Subcutaneous adipose tissue (tissue), 4 donors: ENCODE measurements around the gene CYP4A22. TPM values are rescaled to one million over a fixed set of nuclear protein-coding genes. Genes with fewer than 3 reads are reported as not detected.

Source experiments
- total RNA-seq, 4 donors: library from RNA; depleted of rRNA; stranded (reverse); fragments of >200 nt; gene quantifications; one replicate each; pipeline ENCODE4 v1.1.0, GENCODE V29; 2016
- TF ChIP-seq, protein P1 (sequence below): fragments of 450-650 bp; IDR thresholded peaks from one replicate; pipeline ENCODE4 v1.5.1; 2016; ENCODE audit warnings: low read depth, mild to moderate bottlenecking, control low read depth, antibody characterized with exemption, moderate library complexity

Gene CYP4A22
- total RNA-seq, 4 donors from 2014 or later = 0.82 to 1.7 (median 1.1) TPM

DNA sequence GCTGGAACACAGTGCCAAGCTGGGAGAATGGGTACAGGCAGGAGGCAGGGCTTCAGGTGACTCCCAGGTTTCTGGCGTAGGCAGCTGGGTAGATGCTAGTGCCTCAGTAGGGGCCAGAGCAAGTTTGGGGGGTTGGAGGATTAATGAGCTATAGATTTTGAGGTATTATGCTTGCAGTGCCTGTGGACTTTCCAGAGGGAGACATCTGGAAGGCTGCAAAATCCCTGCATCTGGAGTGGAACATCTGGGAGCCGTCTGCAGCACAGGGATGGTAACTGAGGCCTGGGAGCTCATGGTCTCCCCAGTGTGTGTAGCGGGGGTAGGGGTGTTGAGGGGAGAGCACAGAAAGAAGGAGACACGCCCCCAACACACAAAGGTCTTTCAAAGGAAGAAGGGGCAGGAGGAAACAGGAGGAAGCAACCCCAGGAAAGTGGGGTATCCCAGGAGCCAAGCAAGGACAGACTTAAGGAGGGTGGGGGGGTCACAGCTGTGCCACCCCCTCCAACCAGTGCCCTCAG is 54.8 kb downstream of the CYP4A22 start:
- TF ChIP-seq, protein P1, sequence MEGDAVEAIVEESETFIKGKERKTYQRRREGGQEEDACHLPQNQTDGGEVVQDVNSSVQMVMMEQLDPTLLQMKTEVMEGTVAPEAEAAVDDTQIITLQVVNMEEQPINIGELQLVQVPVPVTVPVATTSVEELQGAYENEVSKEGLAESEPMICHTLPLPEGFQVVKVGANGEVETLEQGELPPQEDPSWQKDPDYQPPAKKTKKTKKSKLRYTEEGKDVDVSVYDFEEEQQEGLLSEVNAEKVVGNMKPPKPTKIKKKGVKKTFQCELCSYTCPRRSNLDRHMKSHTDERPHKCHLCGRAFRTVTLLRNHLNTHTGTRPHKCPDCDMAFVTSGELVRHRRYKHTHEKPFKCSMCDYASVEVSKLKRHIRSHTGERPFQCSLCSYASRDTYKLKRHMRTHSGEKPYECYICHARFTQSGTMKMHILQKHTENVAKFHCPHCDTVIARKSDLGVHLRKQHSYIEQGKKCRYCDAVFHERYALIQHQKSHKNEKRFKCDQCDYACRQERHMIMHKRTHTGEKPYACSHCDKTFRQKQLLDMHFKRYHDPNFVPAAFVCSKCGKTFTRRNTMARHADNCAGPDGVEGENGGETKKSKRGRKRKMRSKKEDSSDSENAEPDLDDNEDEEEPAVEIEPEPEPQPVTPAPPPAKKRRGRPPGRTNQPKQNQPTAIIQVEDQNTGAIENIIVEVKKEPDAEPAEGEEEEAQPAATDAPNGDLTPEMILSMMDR = no peak

DNA sequence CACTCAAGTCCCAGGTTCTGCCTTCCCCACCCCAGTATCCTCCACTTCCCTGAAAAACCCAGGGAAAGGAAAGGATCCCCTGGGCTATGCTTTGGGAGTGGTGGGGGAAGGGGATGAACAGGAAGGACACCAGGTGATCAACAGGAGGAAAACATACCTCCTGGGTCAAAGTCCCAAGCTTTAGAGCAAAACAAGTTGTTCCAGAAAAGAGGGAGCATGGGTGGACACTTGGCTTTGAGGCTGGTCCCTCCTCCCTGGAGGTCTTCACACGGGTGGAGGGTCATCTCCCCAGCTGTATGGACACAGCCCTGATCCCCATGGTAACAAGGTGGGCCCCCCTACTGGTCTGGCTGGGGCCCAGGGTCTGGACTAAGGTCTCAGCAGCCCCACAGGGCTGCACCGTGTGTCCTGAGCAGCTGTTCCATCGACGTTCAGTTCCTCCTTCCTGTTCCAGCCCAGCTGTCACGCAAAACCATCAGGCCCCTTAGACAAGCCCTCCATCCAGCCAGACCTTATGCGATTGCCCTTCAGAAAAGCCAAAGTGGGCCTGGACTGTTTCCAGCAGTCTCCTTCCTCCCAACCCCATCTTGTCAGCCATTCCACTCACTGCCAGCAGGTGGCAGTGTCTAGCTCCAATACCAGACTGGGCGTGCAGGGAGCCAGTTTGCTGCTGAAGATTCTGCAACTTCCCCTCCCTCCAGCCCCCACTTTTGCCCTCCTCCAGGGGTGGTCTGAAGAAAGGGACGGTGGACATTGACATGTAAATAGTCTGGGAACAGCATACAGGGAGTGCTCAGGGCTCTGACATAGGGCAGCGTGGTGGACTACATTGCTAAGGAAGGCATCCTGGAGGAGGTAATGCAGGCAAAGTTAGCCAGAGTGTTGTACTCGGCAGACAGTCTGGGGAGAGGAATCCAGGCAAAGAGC is 55.5 kb downstream of the CYP4A22 start:
- TF ChIP-seq, protein P1 = no peak

DNA sequence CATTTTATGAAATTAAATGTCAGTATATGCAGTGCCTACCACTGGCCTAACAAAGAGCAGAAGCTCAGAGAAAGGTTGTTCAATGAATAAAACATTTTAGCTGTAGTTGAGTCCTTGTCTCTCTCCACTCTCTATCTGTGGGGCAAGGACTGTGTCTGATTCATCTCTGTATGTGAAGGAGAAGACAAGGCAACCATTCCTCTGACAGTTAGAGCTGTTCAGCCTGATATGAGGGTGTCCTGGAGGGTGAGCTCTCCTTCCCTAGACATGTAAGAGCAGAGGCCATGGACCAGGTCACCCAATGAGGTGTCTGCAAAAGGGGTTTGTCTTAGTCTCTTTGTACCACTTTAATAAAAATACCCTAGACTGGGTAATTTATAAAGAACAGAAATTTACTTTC is 57.1 kb downstream of the CYP4A22 start:
- TF ChIP-seq, protein P1 = no peak

DNA sequence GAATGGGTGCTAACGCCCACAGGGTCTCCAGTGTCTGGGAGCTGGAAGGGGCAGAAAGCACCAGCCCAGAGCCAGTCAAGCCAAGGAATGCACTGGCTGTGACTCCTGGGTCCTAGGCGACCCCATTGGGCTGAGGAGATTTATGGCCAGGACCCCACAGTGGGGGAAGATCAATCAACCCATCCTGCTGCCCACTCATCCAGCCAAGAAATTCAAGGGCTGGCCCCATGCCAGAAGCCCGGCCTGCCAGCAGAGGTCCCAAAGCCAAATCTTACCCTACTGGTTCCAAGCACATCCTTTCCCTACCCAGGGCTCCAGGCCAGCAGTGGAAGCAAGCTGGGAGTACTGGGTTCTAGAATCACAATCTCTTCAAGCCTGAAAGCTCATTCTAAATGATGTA is 59.4 kb downstream of the CYP4A22 start:
- TF ChIP-seq, protein P1 = no peak

DNA sequence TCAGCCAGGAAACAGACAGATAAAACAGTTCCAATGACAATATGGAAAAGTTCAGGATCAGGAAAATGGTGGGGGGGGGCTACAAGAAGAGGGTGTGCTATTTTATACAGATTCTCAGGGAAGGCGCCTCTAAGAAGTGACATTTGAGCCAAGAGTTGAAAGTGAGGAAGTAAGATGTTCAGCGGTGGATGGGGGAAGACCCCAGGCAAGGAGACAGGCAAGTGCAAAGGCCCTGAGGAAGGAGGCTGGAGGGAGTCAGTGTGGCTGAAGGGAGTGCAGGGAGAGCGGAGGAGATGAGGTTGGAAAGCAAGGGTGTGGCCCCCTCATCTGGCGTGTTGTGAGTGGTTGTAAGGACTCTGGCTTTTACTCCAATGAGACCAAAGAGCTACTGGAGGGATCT is 61.0 kb downstream of the CYP4A22 start:
- TF ChIP-seq, protein P1 = no peak

Other genes starting within 250 kb of the CYP4A22 start
- 1 to 10 TPM in 1 of 4 donors, under 1 TPM in 1, not detected in 2; 0.66 to 1.2 TPM for gene CYP4A11, start 196.0 kb upstream of the CYP4A22 start, total RNA-seq
- 10 to 100 TPM; 22.3 to 59.0 (median 42.1) TPM for gene CYP4X1, start 113.8 kb upstream of the CYP4A22 start, total RNA-seq
- gene CYP4Z1, start 70.2 kb upstream of the CYP4A22 start, total RNA-seq = 10 to 100 TPM in 1 of 4 donors, 1 to 10 TPM in 3; 3.6 to 13.0 (median 6.7) TPM
- 10 to 100 TPM in 1 of 4 donors, 1 to 10 TPM in 1, under 1 TPM in 1, not detected in 1; 0.85 to 11.3 (median 3.8) TPM for gene PDZK1IP1, start 52.6 kb downstream of the CYP4A22 start, total RNA-seq
- 10 to 100 TPM in 1 of 4 donors, 1 to 10 TPM in 3; 3.4 to 20.5 (median 4.6) TPM for gene TAL1, start 94.8 kb downstream of the CYP4A22 start, total RNA-seq
- gene STIL, start 176.7 kb downstream of the CYP4A22 start, total RNA-seq = 1 to 10 TPM; 1.6 to 2.4 (median 1.9) TPM
- 100 to 1,000 TPM; 143 to 290 (median 199) TPM for gene CMPK1, start 196.3 kb downstream of the CYP4A22 start, total RNA-seq